OCI-LY7 (cell line): ENCODE results near the gene IGLL5.

ENCODE experiments used
- EZH2phosphoT487 ChIP-seq: fragments of 200-600 bp; sonication (generic); IDR thresholded peaks from 2 replicates; pipeline ENCODE4 v1.6.1; 2018; ENCODE audit warnings: low read depth, borderline replicate concordance, mild to moderate bottlenecking, mixed run types, antibody characterized with exemption, low read length, moderate library complexity, mixed read lengths
- TF ChIP-seq, protein P1 (sequence below): fragments of 200-600 bp; sonication (generic); conservative IDR thresholded peaks from 2 replicates; pipeline ENCODE4 v1.5.1; 2014; ENCODE audit warnings: mild to moderate bottlenecking, antibody characterized with exemption, low read length, moderate library complexity, mixed read lengths

DNA sequence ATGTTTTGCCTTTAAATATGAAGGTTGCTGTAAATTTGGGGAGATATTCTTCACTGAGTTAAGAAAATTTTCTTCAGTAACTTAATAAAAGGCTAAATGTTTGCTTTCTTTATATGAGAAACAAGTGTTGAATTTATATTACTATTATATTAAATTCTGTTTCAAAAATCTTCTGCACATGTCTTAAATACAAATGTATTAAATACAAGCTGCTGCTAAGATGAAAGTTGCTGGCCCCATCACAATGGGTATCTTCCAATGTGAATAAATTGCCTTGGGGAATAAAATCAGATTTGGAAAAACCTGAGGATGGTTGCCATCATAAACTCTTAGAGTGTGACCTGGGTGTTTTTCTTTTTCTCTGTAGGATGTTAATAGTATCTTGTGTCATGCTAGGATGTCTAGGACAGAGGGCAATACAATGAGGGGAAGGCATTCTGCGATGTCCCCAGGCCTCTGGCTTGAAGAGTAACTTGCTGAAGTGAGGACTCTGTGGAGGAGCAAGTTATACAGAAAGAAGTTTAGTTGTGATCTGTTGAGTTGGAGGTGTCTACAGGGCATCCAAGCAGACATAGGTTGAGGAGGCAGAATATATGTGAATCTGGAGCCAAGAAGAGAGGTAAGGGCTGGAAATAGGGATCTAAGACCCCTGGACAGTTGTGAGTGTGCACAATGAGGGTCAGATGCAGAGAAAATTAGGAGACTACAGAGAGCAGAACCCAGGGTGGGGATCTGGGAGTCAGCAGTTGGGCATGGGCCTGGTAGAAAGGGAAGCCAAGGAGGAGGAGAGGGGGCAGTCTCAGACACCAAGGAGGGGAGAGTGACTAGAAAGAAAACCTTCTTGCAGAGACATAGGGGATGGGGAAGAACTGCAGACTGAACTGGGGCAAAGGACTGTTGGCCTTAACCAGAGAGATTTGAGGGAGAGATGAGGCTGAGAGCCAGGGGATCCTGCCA, 4.8 kb downstream of the IGLL5 start:
- TF ChIP-seq, protein P1, sequence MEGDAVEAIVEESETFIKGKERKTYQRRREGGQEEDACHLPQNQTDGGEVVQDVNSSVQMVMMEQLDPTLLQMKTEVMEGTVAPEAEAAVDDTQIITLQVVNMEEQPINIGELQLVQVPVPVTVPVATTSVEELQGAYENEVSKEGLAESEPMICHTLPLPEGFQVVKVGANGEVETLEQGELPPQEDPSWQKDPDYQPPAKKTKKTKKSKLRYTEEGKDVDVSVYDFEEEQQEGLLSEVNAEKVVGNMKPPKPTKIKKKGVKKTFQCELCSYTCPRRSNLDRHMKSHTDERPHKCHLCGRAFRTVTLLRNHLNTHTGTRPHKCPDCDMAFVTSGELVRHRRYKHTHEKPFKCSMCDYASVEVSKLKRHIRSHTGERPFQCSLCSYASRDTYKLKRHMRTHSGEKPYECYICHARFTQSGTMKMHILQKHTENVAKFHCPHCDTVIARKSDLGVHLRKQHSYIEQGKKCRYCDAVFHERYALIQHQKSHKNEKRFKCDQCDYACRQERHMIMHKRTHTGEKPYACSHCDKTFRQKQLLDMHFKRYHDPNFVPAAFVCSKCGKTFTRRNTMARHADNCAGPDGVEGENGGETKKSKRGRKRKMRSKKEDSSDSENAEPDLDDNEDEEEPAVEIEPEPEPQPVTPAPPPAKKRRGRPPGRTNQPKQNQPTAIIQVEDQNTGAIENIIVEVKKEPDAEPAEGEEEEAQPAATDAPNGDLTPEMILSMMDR = no peak
- no peak for TF ChIP-seq EZH2phosphoT487
